ENCODE data around the gene IGF1R. TPM values are rescaled to one million over a fixed set of nuclear protein-coding genes. Genes with fewer than 3 reads are reported as not detected.

IGF1R gene
- total RNA-seq, 1 experiment from 2014 or later, result 3.8 TPM

DNA sequence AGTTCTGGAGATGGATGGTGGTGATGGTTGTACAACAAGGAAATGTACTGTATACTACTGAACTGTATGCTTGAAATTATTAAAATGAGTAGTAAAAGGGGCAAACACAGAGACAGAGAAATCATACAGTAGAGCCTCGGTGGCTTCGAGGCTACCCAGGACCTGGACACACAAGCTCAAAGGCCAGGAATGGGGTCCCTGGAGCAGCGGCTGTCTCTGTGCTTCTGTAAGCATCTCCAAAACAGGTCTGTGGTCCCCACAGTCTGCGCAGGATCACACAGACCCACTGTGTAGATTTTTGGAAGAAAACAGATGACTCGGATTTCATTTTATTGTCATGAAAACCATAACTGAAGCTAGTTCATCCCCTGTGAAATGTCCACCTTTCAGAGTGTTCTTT is 319.6 kb downstream of the IGF1R start:
- Histone ChIP-seq H3K9me3 (ENCODE audit: low read length) (no peaks in the 10 kb centered on the region), H3K9ac (ENCODE audit: low read length) (no peak overlapping the region), H3K4me3 (ENCODE audit: low read length) (no peak overlapping the region), H3K79me2 (ENCODE audit: low read length) (no peaks in the 10 kb centered on the region), H3K4me1 (ENCODE audit: insufficient read depth, low read length) (no peaks in the 10 kb centered on the region), H2AFZ (ENCODE audit: low read length) (no peak overlapping the region), H3K9me2 (replicated peaks; ENCODE audit: low read length) (no peaks in the 10 kb centered on the region), H3F3A (ENCODE audit: low read length, unreplicated experiment) (no peaks in the 10 kb centered on the region), H4K20me1 (ENCODE audit: low read length) (no peaks in the 10 kb centered on the region), H3K27ac (ENCODE audit: low read length) (no peak overlapping the region), H3K27me3 (ENCODE audit: low read length) (no peaks in the 10 kb centered on the region), H3K36me3 (ENCODE audit: low read depth, low read length) (no peaks in the 10 kb centered on the region), H3K4me2 (ENCODE audit: low read length) (no peak overlapping the region)
- intact Hi-C loops (cut with micrococcal nuclease), result no loop called here
- ChIA-PET POLR2A (ENCODE audit: unreplicated experiment) (no interaction called here), CTCF (no interaction called here)
- ATAC-seq (no peak), DNase-seq (no peak)
- TF ChIP-seq EZH2 (IDR thresholded peaks at IDR 0.05; ENCODE audit: low read length, unreplicated experiment), result no peak
- TF ChIP-seq CTCF (conservative IDR thresholded peaks at IDR 0.05; ENCODE audit: low read depth, low read length), result no peak
- no peak for TF ChIP-seq EZH2phosphoT487 (IDR thresholded peaks at IDR 0.05; ENCODE audit: borderline replicate concordance, low read length)
- no TSS peak for BruUV-seq (replicated peaks)

DNA sequence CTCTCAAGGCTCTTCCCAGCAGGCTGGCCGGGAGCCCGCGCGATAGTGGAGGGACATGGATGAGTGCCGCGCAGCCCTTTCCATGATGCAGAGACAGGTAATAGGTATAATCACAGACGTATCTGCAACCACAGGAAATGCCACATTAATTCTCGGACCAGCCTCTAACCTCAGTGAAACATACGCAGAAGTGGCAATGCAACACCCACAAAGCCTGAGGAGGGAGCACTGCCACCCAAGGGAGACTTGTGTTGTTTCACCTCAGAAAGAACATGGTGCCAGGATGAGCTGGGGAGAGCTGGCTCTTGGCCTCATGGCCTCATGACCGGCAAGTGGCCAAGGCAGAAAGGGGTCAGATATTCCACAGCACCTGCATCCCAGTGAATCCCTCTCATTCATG is 320.2 kb downstream of the IGF1R start:
- no TSS peak for BruUV-seq (replicated peaks)

More for the DNA sequence above, 320.2 kb downstream of the IGF1R start:
- Histone ChIP-seq H3K27me3 (ENCODE audit: low read length) (no peaks in the 10 kb centered on the region), H3K9me3 (ENCODE audit: low read length) (no peaks in the 10 kb centered on the region), H3K4me3 (ENCODE audit: low read length) (no peak overlapping the region), H3K9ac (ENCODE audit: low read length) (no peak overlapping the region), H4K20me1 (ENCODE audit: low read length) (no peaks in the 10 kb centered on the region), H3K9me2 (replicated peaks; ENCODE audit: low read length) (no peaks in the 10 kb centered on the region), H3F3A (ENCODE audit: low read length, unreplicated experiment) (no peaks in the 10 kb centered on the region), H3K79me2 (ENCODE audit: low read length) (no peaks in the 10 kb centered on the region), H2AFZ (ENCODE audit: low read length) (no peak overlapping the region), H3K4me2 (ENCODE audit: low read length) (no peak overlapping the region), H3K4me1 (ENCODE audit: insufficient read depth, low read length) (no peaks in the 10 kb centered on the region), H3K36me3 (ENCODE audit: low read depth, low read length) (no peaks in the 10 kb centered on the region), H3K27ac (ENCODE audit: low read length) (no peak overlapping the region)
- POLR2A ChIA-PET (ENCODE audit: unreplicated experiment), result no interaction called here
- ATAC-seq (no peak), DNase-seq (no peak)
- intact Hi-C loops (cut with micrococcal nuclease), result no loop called here
- CTCF ChIA-PET, result no interaction called here
- no peak for TF ChIP-seq EZH2phosphoT487 (IDR thresholded peaks at IDR 0.05; ENCODE audit: borderline replicate concordance, low read length)
- no peak for TF ChIP-seq CTCF (conservative IDR thresholded peaks at IDR 0.05; ENCODE audit: low read depth, low read length)
- no peak for TF ChIP-seq EZH2 (IDR thresholded peaks at IDR 0.05; ENCODE audit: low read length, unreplicated experiment)
